Tibial artery (tissue), 4 donors: Measurements from ENCODE around the gene KRTAP4-7.
A peak's percentile ranks its signal among the peaks of the same experiment; 100 is the strongest.
"Not testable (repeated sequence)": the region's sequence is repeated elsewhere in the genome, so short reads cannot be mapped to it uniquely, and the experiment has no call there.

Experiments used
- DNase-seq, 2 donors: peaks; one replicate each; pipeline ENCODE4 v3.0.0-alpha.2; 2019
- H3K27ac ChIP-seq, 2 donors: fragments of 200-600 bp; sonication (generic) in 1 of 2; 1 replicate in 1 of 2; 2 replicates in 1 of 2; pipeline ENCODE4 v1.5.1; 2018 to 2019; ENCODE audit warnings: mild to moderate bottlenecking in 1 of 2
- H3K27me3 ChIP-seq, 2 donors: fragments of 200-600 bp; sonication (generic) in 1 of 2; one replicate each; pipeline versions ENCODE4 v1.5.1 to v1.6.0; 2016 to 2019
- H3K36me3 ChIP-seq, 3 donors: fragments of 200-600 bp; sonication (generic) in 2 of 3; one replicate each; pipeline ENCODE4 v1.5.1; 2016 to 2019; ENCODE audit warnings: mild to moderate bottlenecking in 2 of 3
- H3K4me1 ChIP-seq, 4 donors: fragments of 200-600 bp; sonication (generic) in 2 of 4; 1 replicate in 3 of 4; 2 replicates in 1 of 4; pipeline ENCODE4 v1.5.1; 2016 to 2019
- H3K4me3 ChIP-seq, 2 donors: fragments of 200-600 bp; sonication (generic) in 1 of 2; 1 replicate in 1 of 2; 2 replicates in 1 of 2; pipeline ENCODE4 v1.5.1; 2018 to 2019; ENCODE audit warnings: mild to moderate bottlenecking in 2 of 2
- H3K9me3 ChIP-seq, 3 donors: fragments of 200-600 bp; sonication (generic) in 1 of 3; one replicate each; pipeline ENCODE4 v1.5.1; 2016 to 2019
- CTCF ChIP-seq, 2 experiments: fragments of 200-600 bp in 1 of 2; fragments of 450-650 bp in 1 of 2; IDR thresholded peaks; one replicate each; pipeline ENCODE4 v1.5.1; 2017 to 2019; ENCODE audit warnings: antibody characterized with exemption in 2 of 2, mild to moderate bottlenecking in 1 of 2, moderate library complexity in 1 of 2
- intact Hi-C: fragments of 100-400 bp; cut with DNase I; formaldehyde crosslinking; loops from one replicate; pipeline ENCODE4 v1.15.0; 2023; ENCODE audit warnings: low total_unique reads

Gene KRTAP4-7

DNA sequence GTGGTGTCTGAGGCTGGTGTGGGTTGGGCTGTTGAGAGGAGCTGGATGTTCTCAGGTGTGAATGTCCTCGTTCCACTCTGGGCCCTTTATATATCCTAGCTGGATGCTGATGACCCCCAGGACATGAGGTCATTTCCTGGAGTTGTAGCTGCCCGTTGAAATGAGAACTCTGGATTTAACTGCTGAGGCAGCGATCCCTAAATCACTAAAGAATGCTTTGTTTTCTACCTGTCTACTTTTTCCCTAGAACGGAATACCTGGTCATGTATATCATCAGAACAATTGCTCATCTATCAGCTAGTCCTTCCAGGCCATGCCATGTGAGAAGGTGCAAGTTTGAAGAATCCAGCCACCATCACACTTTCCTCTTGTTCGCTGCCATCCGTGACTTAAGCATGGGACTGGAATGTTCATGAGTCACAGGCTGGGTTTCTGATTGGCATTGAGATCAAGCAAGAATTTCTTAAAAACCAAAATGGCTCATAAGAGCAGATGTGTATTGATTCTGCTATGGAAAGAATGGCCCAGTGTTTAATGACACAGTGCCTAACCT lies 23.8 kb upstream of the KRTAP4-7 start, which contains the start of gene KRTAP2-3:
Gene KRTAP2-3, minus strand, starts transcription at position 63 of the 553 bp plus-strand sequence. CDS start 64 bp downstream, outside the sequence.
- Histone ChIP-seq H3K36me3 (no peaks in the 10 kb centered on the region), H3K27me3 (no peaks in the 10 kb centered on the region), H3K4me1 (peaks cover 0 to 34% (median 11%) of the 10 kb centered on the region in 4 donors), H3K9me3 (no peaks in the 10 kb centered on the region), H3K27ac (peak within 1 kb of the TSS in 1 of 2 donors; percentile 57), H3K4me3 (no peak within 1 kb of the TSS)
- no peak for TF ChIP-seq CTCF (IDR thresholded peaks at IDR 0.05)
- intact Hi-C loops, result no loop called here
- no peak for DNase-seq

GRCh38 chr17:41061964-41062363 lies 22.0 kb upstream of the KRTAP4-7 start:
- intact Hi-C loops, result no loop called here
- DNase-seq, result no peak
- no peaks in the 10 kb centered on the region for H3K9me3 ChIP-seq
- no peak overlapping the region for H3K4me3 ChIP-seq
- peak overlapping the region; percentile 57 to 65 for H3K27ac ChIP-seq
- H3K27me3 ChIP-seq, result no peaks in the 10 kb centered on the region
- H3K36me3 ChIP-seq, result no peaks in the 10 kb centered on the region
- H3K4me1 ChIP-seq, result peaks cover 0 to 34% (median 11%) of the 10 kb centered on the region in 4 donors
- no peak for TF ChIP-seq CTCF (IDR thresholded peaks at IDR 0.05)

GRCh38 chr17:41063449-41063848 lies 20.5 kb upstream of the KRTAP4-7 start:
- no peak overlapping the region for H3K4me3 ChIP-seq
- peaks cover 0 to 34% (median 11%) of the 10 kb centered on the region in 4 donors for H3K4me1 ChIP-seq
- intact Hi-C loops, result no loop called here
- no peak for DNase-seq
- no peaks in the 10 kb centered on the region for H3K36me3 ChIP-seq
- H3K9me3 ChIP-seq, result no peaks in the 10 kb centered on the region
- no peaks in the 10 kb centered on the region for H3K27me3 ChIP-seq
- TF ChIP-seq CTCF (IDR thresholded peaks at IDR 0.05), result no peak
- H3K27ac ChIP-seq, result no peak overlapping the region

- no peak overlapping the region for H3K27ac ChIP-seq
- no peak for TF ChIP-seq CTCF (IDR thresholded peaks at IDR 0.05)
- intact Hi-C loops, result no loop called here
- H3K27me3 ChIP-seq, result no peaks in the 10 kb centered on the region
- H3K4me1 ChIP-seq, result peaks cover 0 to 34% (median 11%) of the 10 kb centered on the region in 4 donors
- DNase-seq, result no peak
- H3K4me3 ChIP-seq, result no peak overlapping the region
- no peaks in the 10 kb centered on the region for H3K36me3 ChIP-seq
- no peaks in the 10 kb centered on the region for H3K9me3 ChIP-seq
Measured at GRCh38 chr17:41064301-41064700, 19.6 kb upstream of the KRTAP4-7 start.

DNA sequence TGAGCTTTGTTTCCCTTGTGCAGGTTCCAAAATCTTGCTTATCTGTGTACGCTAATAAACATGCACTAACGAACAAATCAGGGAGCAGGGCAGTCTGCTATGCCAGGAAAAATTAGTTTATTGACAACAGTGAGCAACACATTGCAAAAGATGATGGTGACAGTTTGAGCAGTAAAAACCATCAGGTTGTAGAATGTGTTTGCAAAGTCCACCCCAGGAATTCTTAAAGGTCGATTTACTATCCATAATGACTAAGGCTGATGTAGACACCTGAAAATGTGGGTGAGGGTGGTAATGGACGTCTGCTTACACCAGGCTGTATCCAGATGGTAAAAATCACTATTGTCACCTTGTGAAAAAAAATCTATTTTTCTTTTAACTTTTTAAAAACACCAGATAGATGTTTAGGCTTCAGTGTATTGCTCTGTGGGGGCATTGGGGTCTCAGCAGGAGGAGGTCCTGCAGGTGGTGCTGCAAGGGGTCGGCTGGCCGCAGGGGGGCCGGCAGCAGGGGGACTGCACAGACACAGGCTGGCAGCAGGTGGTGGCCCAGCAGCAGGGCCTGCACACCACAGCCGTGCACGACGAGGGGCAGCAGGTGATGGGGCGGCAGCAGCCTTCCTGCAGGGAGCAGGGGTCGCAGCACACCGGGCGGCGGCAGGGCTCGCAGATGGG lies 18.8 kb upstream of the KRTAP4-7 start:
- H3K36me3 ChIP-seq, H3K4me3 ChIP-seq, H3K27me3 ChIP-seq, H3K27ac ChIP-seq, H3K9me3 ChIP-seq, intact Hi-C loops, DNase-seq: not testable (repeated sequence)
- H3K4me1 ChIP-seq, result peaks cover 0 to 32% (median 9%) of the 10 kb centered on the region in 4 donors

GRCh38 chr17:41065829-41066624 lies 17.9 kb upstream of the KRTAP4-7 start, which contains the start of gene KRTAP2-4:
Gene KRTAP2-4 (minus strand): TSS chr17:41065879. CDS start chr17:41065845, 34 bp downstream.
- H3K36me3 ChIP-seq, result no peaks in the 10 kb centered on the region
- H3K4me1 ChIP-seq, result peaks cover 0 to 24% (median 7%) of the 10 kb centered on the region in 4 donors
- intact Hi-C loops, result no loop called here
- TF ChIP-seq CTCF (IDR thresholded peaks at IDR 0.05), result no peak
- no peak within 1 kb of the TSS for H3K4me3 ChIP-seq
- H3K9me3 ChIP-seq, result no peaks in the 10 kb centered on the region
- DNase-seq, result no peak
- H3K27me3 ChIP-seq, result no peaks in the 10 kb centered on the region
- no peak within 1 kb of the TSS for H3K27ac ChIP-seq
